GM12875 (cell line): Measurements from ENCODE around the gene DDX20.

Experiments used
- H3K4me3 ChIP-seq: one replicate; pipeline ENCODE4 v1.5.1; 2011; ENCODE audit warnings: low read depth, low read length, control low read depth
- TF ChIP-seq, protein P1 (sequence below): IDR thresholded peaks from 2 replicates; pipeline ENCODE4 v1.5.1; 2011; ENCODE audit warnings: low read depth, mild to moderate bottlenecking, control low read depth, inconsistent platforms, low read length, moderate library complexity, borderline replicate concordance; ENCODE audit not compliant: insufficient read depth

Gene DDX20

DNA sequence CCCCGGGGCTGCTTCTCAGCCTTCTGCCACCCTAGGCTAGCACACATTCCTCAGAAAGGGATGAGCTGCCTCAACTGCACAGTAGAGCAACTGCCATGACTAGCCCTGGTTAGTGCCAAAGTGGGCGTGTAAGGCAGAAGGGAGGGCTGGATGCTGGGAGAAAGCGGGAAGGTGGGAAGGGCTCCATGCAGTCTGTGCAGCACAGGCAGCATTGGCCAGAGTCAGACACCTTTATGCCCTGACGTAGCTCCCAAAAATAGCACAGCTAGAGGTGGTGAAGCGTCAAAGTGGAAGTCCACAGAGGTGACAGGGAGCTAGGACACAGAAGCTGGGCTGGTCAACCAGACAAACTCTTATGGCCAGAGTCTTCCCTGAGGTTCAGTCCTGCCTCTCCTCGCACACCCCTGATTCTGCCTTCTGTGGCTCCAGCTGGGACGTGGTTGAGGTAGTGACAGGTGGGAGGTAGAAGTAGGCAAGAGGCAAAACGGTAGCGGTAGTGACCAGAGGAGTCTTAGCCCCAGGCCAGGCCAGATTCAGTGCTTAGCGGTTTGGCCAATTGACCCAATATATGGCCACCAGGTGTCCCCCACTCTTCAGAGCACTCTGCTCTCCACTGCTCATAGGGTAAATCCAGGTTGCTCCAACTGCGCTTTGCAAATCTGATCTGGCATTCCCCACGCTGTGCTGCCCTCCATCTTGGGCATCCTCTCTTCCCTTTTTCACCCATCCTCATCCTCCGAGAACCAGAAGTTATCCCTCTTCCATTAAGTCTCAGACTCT, 45.6 kb downstream of the DDX20 start:
- TF ChIP-seq, protein P1, sequence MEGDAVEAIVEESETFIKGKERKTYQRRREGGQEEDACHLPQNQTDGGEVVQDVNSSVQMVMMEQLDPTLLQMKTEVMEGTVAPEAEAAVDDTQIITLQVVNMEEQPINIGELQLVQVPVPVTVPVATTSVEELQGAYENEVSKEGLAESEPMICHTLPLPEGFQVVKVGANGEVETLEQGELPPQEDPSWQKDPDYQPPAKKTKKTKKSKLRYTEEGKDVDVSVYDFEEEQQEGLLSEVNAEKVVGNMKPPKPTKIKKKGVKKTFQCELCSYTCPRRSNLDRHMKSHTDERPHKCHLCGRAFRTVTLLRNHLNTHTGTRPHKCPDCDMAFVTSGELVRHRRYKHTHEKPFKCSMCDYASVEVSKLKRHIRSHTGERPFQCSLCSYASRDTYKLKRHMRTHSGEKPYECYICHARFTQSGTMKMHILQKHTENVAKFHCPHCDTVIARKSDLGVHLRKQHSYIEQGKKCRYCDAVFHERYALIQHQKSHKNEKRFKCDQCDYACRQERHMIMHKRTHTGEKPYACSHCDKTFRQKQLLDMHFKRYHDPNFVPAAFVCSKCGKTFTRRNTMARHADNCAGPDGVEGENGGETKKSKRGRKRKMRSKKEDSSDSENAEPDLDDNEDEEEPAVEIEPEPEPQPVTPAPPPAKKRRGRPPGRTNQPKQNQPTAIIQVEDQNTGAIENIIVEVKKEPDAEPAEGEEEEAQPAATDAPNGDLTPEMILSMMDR = 0 out of 2 replicates have a peak, but pooled peaks have one; percentile 2
- H3K4me3 ChIP-seq = no peak overlapping the region

DNA sequence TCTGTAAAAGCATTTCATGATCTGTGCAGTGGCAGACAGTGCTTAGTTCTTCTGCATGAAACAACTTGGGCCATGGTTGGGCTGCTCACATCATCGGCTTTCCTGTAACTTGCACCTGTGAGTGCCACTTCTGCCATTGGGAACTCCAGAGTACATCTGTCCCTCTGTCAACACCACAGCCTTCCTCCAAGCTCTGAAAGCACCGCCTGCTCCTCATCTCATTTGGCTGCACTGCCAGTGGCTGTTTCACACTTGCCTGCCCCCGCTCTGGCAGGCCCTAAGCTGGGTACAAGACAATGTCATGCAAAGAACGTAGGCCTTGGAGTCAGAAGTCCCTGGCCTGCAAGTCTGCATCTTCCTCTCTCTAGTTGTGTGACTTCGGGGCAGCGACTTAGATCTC, 46.4 kb downstream of the DDX20 start:
- no peak overlapping the region for H3K4me3 ChIP-seq
- TF ChIP-seq, protein P1 = no peak

DNA sequence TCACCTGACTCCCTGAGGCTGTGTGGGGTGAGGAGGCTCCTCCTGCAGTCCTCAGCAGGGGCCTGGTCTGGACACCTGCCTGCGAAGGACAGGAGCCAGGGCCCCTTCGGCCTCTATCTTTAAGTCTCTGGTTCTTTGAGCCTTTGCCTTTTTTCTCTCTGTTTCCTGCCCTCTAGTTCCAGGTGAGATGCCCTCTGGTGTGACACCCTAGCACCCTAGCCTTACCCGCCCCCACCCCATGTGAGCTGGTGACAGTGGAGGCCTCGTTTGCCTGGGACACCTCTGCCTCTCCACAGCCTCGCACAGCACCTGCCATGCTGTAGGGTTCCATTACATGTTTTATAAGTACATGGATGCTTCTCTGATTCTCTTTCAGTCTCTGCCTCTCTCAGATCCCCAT, 47.3 kb downstream of the DDX20 start:
- TF ChIP-seq, protein P1 = no peak
- no peak overlapping the region for H3K4me3 ChIP-seq

DNA sequence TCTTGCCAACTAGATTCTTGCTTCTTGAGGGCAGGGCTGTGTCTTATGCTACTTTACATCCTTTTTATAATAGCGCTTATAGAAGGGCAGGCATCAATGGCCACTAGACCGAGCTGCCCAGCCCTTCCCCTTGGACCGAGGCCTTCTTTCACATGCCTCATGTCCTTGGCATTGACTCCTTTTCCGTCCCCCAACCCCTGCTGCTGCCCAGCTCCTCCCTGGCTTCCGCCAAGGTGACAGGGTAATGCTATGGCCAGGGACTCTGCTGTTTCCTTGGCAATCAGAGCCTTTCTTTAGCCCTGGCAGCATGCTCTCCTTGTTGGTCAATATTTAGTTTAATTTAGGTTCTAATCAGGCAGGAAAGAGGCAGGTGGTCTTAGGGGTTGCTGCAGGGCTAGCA, 48.2 kb downstream of the DDX20 start:
- TF ChIP-seq, protein P1 = no peak
- no peak overlapping the region for H3K4me3 ChIP-seq

DNA sequence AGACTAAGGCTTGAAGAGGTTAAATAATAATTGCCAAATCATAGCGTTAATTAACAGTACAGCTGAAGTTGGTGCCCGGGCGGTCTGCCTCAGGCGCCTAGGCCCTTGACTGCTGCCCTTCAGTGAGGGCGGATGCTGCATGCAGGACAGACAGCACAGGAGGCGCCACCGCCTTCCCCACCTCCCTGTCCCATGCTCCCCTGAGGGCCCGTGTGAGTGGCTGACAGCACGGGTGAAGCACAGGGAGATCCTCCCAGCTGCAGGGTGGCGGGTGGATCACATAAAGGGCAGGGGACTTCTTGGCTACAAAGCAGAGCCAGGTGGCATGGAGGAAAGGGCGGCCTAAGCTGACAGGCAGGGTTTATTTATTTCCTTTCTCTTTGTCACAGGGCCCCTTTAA, 49.1 kb downstream of the DDX20 start:
- H3K4me3 ChIP-seq = no peak overlapping the region
- TF ChIP-seq, protein P1 = no peak

DNA sequence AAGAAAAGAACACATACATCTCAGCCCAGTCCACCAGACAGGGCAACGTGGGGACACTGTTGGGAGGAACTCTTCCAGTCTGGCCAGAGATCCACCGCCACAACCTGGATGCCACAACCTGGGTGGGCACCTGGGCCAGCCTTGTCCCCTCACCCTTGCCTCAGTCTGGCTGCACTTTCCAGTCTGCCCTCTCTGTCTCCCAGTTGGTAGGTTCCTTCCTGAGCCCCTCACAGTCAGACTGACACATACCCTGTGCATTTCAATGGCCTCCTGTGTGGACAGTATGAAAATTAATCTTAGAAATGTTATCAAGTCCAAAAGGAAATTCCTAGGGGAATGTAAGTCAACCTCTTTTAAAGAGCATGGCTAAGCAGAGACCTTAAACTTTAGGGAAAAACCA, 49.5 kb downstream of the DDX20 start:
- H3K4me3 ChIP-seq = no peak overlapping the region
- TF ChIP-seq, protein P1 = no peak

DNA sequence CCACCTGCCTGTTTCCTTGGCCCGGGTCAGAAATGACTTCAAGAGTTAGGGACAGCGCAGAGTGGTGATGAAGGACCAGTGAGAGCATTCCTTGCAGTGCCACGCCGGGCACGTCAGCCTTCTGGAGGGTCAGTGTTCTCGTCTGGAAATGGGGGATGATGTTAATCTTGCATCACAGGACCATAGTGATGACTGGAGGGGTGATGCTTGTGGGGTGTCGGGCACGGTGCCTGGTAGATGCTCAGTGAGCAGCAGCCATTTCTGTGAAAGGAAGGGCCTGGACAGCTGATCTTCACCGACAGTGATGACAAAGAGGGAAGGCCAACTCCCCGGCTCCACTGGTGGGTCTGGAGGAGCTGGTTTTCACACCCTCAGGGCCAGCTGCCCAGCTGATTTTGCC, 56.2 kb downstream of the DDX20 start:
- H3K4me3 ChIP-seq = no peak overlapping the region
- TF ChIP-seq, protein P1 = no peak
